Lower lobe of right lung (tissue), 2 donors: ENCODE results near the gene UPK2. TPM values are rescaled to one million over a fixed set of nuclear protein-coding genes. Genes with fewer than 3 reads are reported as not detected.
"Not testable (repeated sequence)": the region's sequence is repeated elsewhere in the genome, so short reads cannot be mapped to it uniquely, and the experiment has no call there.

ENCODE experiments used
- ATAC-seq, 2 donors: fragments of 200-7000 bp; cut with Tn5 transposase; one replicate each; pipeline ENCODE4 v1.9.1; 2020 to 2022; ENCODE audit warnings: mild to moderate bottlenecking in 2 of 2, moderate library complexity in 2 of 2
- DNase-seq: peaks from one replicate; pipeline ENCODE4 v3.0.0-alpha.2; 2020
- H3K27ac ChIP-seq: fragments of 200-600 bp; one replicate; pipeline ENCODE4 v1.8.0; 2022
- H3K27me3 ChIP-seq: fragments of 200-600 bp; one replicate; pipeline ENCODE4 v1.8.0; 2022; ENCODE audit warnings: low read depth
- H3K36me3 ChIP-seq: fragments of 200-600 bp; one replicate; pipeline ENCODE4 v1.8.0; 2022; ENCODE audit warnings: mild to moderate bottlenecking
- H3K4me1 ChIP-seq: fragments of 200-600 bp; one replicate; pipeline ENCODE4 v1.8.0; 2022
- H3K4me3 ChIP-seq: fragments of 200-600 bp; one replicate; pipeline ENCODE4 v1.8.0; 2022; ENCODE audit warnings: mild to moderate bottlenecking
- H3K9me3 ChIP-seq: fragments of 200-600 bp; one replicate; pipeline ENCODE4 v1.8.0; 2022
- CTCF ChIP-seq: fragments of 200-600 bp; IDR thresholded peaks from one replicate; pipeline ENCODE4 v1.8.0; 2022; ENCODE audit warnings: antibody characterized with exemption, mild to moderate bottlenecking
- intact Hi-C: fragments of 100-400 bp; cut with DNase I; formaldehyde crosslinking; loops from one replicate; pipeline ENCODE4 v1.11.0; 2022
- total RNA-seq: library from RNA; stranded (reverse); fragmentation: NEBNext Ultra II Directional; extraction: Animal tissue kit (Norgen Biotek cat#: 25700); gene quantifications from one replicate; pipeline ENCODE4 v1.2.1, GENCODE V29; 2021
- donor health status: DM: no; HTN: yes; CAD: no; lungs with severe emphysema.

Gene UPK2
- total RNA-seq, 1 donor from 2014 or later, result not detected

- no peak for ATAC-seq
- no peak for TF ChIP-seq CTCF
- no peak for DNase-seq
- H3K9me3 ChIP-seq, result no peaks in the 10 kb centered on the region
- no peak overlapping the region for H3K4me3 ChIP-seq
- H3K27me3 ChIP-seq, result no peaks in the 10 kb centered on the region
- H3K4me1 ChIP-seq, result peaks cover 16% of the 10 kb centered on the region
- no peak overlapping the region for H3K27ac ChIP-seq
- intact Hi-C loops, result no loop called here
- H3K36me3 ChIP-seq, result no peaks in the 10 kb centered on the region
These were observed 23.3 kb downstream of the UPK2 start for GRCh38 chr11:118979434-118979833.

GRCh38 chr11:118980191-118980881 lies 24.2 kb downstream of the UPK2 start:
- no peaks in the 10 kb centered on the region for H3K36me3 ChIP-seq
- no peak for TF ChIP-seq CTCF
- H3K27ac ChIP-seq, result no peak overlapping the region
- DNase-seq, result no peak
- peak; percentile 53 to 56 for ATAC-seq
- H3K27me3 ChIP-seq, result no peaks in the 10 kb centered on the region
- H3K4me1 ChIP-seq, result peaks cover 16% of the 10 kb centered on the region
- H3K9me3 ChIP-seq, result no peaks in the 10 kb centered on the region
- H3K4me3 ChIP-seq, result peak overlapping the region; percentile 15
- intact Hi-C loops, result no loop called here

- H3K27me3 ChIP-seq, intact Hi-C loops, H3K36me3 ChIP-seq, H3K9me3 ChIP-seq, ATAC-seq, H3K4me3 ChIP-seq, DNase-seq, H3K27ac ChIP-seq: not testable (repeated sequence)
- peaks cover 16% of the 10 kb centered on the region for H3K4me1 ChIP-seq
These were observed 28.2 kb downstream of the UPK2 start for GRCh38 chr11:118984337-118984736.

- Histone ChIP-seq H3K27me3 (no peaks in the 10 kb centered on the region), H3K27ac (no peak overlapping the region), H3K4me1 (peaks cover 11% of the 10 kb centered on the region), H3K9me3 (no peaks in the 10 kb centered on the region), H3K36me3 (no peaks in the 10 kb centered on the region), H3K4me3 (no peak overlapping the region)
- TF ChIP-seq CTCF, result no peak
- intact Hi-C loops, result no loop called here
- DNase-seq (no peak), ATAC-seq (peak; percentile 26 to 34)
These were observed 28.7 kb downstream of the UPK2 start for GRCh38 chr11:118984825-118985224.

GRCh38 chr11:118988280-118988679 lies 32.2 kb downstream of the UPK2 start:
- H3K27me3 ChIP-seq, result no peaks in the 10 kb centered on the region
- TF ChIP-seq CTCF, result no peak
- intact Hi-C loops, result no loop called here
- no peaks in the 10 kb centered on the region for H3K9me3 ChIP-seq
- H3K36me3 ChIP-seq, result no peaks in the 10 kb centered on the region
- no peak overlapping the region for H3K4me3 ChIP-seq
- no peaks in the 10 kb centered on the region for H3K4me1 ChIP-seq
- DNase-seq (no peak), ATAC-seq (no peak)
- H3K27ac ChIP-seq, result no peak overlapping the region

GRCh38 chr11:118991486-118992038 lies 35.5 kb downstream of the UPK2 start:
- ATAC-seq, H3K4me3 ChIP-seq, DNase-seq, H3K27ac ChIP-seq, intact Hi-C loops, H3K9me3 ChIP-seq, H3K4me1 ChIP-seq, H3K27me3 ChIP-seq, H3K36me3 ChIP-seq: not testable (repeated sequence)
